ENCODE results near the gene ZFAND2B. TPM values are rescaled to one million over a fixed set of nuclear protein-coding genes. Genes with fewer than 3 reads are reported as not detected.

ZFAND2B gene
- total and polyA plus RNA-seq, 2 donors (not counting 1 experiment from before 2014, with no cell fraction given), result 55.2 to 115 TPM

DNA sequence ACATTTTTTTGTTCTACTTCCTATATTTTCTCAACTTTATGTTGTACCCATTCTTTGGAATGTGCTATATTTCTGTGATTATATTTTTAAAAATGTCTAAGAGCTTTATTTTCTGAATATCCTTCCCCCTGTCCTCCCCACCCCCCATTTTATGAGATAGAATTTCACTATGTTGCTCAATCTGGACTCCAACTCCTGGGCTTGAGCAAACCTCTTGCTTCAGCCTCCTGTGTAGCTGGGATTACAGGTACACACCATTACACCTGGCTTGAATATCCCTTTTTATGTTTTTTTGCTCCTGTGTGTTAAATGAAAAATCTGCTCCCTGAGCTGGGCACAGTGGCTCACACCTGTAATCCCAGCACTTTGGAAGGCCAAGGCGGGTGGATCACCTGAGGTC is 9.2 kb upstream of the ZFAND2B start:
- no peaks in the 10 kb centered on the region for H4K20me1 ChIP-seq (ENCODE audit: control insufficient read depth, insufficient read depth, low read length, poor library complexity, severe bottlenecking)
- H2AFZ ChIP-seq (ENCODE audit: insufficient read depth, low read depth, low read length, poor library complexity, severe bottlenecking), result no peak overlapping the region
- H3K4me1 ChIP-seq (ENCODE audit: control insufficient read depth in 2 of 2, insufficient read depth in 2 of 2, low read length in 2 of 2), result no peaks in the 10 kb centered on the region
- no peak for TF ChIP-seq EZH2 (IDR thresholded peaks at IDR 0.05; ENCODE audit: borderline replicate concordance, insufficient read depth, low read depth, low read length, poor library complexity, severe bottlenecking)
- TF ChIP-seq, protein P1, sequence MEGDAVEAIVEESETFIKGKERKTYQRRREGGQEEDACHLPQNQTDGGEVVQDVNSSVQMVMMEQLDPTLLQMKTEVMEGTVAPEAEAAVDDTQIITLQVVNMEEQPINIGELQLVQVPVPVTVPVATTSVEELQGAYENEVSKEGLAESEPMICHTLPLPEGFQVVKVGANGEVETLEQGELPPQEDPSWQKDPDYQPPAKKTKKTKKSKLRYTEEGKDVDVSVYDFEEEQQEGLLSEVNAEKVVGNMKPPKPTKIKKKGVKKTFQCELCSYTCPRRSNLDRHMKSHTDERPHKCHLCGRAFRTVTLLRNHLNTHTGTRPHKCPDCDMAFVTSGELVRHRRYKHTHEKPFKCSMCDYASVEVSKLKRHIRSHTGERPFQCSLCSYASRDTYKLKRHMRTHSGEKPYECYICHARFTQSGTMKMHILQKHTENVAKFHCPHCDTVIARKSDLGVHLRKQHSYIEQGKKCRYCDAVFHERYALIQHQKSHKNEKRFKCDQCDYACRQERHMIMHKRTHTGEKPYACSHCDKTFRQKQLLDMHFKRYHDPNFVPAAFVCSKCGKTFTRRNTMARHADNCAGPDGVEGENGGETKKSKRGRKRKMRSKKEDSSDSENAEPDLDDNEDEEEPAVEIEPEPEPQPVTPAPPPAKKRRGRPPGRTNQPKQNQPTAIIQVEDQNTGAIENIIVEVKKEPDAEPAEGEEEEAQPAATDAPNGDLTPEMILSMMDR (IDR thresholded peaks at IDR 0.05), result no peak
- Mint-ChIP-seq H3K4me1 (no peaks in the 10 kb centered on the region), H3K27ac (no peak overlapping the region), H3K9me3 (ENCODE audit: insufficient read depth) (no peaks in the 10 kb centered on the region), H3K27me3 (peaks cover 14% of the 10 kb centered on the region), H3K4me3 (no peak overlapping the region)
- ATAC-seq (ENCODE audit: low read depth) (no peak), DNase-seq (no peak)
- H3K79me2 ChIP-seq (ENCODE audit: control insufficient read depth, insufficient read depth, low read length), result no peaks in the 10 kb centered on the region
- H3K27me3 ChIP-seq (replicated peaks in 1 of 4; ENCODE audit: control extremely low read depth in 1 of 4, control insufficient read depth in 3 of 4, insufficient read depth in 4 of 4, low read length in 3 of 4), result peaks cover 0 to 3% (median 0%) of the 10 kb centered on the region in 4 experiments
- no peak overlapping the region for H3K27ac ChIP-seq (ENCODE audit: low read length in 2 of 2)
- no peaks in the 10 kb centered on the region for H3K9me3 ChIP-seq (ENCODE audit: control extremely low read depth in 1 of 3, control insufficient read depth in 2 of 3, insufficient read depth in 1 of 3, low read length in 2 of 3)
- no CpG with 5 or more reads among the region's 1 CpG for WGBS (ENCODE audit: insufficient coverage)
- intact Hi-C loops (cut with micrococcal nuclease), result no loop called here
- no peaks in the 10 kb centered on the region for H3K36me3 ChIP-seq (replicated peaks in 1 of 2; ENCODE audit: control extremely low read depth in 1 of 2, control insufficient read depth in 1 of 2, extremely low read depth in 1 of 2, insufficient read depth in 2 of 2, low read length in 1 of 2)
- ChIA-PET CTCF (interaction anchor here (1.2 kb wide), 1 partner anchor 26 kb away, joined by 3 read pairs; no protein-coding TSS in a partner anchor), POLR2A (interaction anchor here (0.7 kb wide), 1 partner anchor 9 kb away, joined by 5 read pairs; no protein-coding TSS in a partner anchor)
- no peak overlapping the region for H3K4me3 ChIP-seq (ENCODE audit: control extremely low read depth in 1 of 5, extremely low read depth in 1 of 5, insufficient read depth in 1 of 5, low read depth in 2 of 5, low read length in 4 of 5)
- no peak overlapping the region for H3K9ac ChIP-seq (ENCODE audit: low read length)
- no peak overlapping the region for H3K4me2 ChIP-seq (replicated peaks; ENCODE audit: low read depth, low read length, poor library complexity, severe bottlenecking)

DNA sequence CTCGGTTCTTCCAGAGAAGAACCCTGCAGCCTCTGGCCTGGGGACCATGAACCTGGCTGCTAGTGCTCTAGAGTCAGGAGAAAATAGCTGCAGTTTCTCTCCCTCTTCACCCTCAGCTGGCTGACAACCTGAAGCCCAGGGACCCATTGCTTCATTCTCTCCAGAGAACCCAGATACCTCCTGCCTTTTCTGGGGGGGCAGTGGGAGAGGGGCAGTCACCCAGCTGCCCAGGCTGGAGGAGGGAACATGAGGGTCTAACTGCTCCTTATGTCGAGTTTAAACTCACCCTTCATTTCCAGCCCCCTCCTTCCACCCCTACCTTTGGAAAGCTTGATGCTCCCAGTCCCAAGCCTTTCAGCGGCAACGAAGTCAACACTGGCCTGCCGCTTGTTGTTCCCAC is 7.6 kb upstream of the ZFAND2B start:
- no peak overlapping the region for H2AFZ ChIP-seq (ENCODE audit: insufficient read depth, low read depth, low read length, poor library complexity, severe bottlenecking)
- no peak for ATAC-seq (ENCODE audit: low read depth)

More for the DNA sequence above, 7.6 kb upstream of the ZFAND2B start:
- H3K27ac ChIP-seq (ENCODE audit: low read length in 2 of 2), result no peak overlapping the region
- no peak for DNase-seq
- no peak overlapping the region for H3K4me3 ChIP-seq (ENCODE audit: control extremely low read depth in 1 of 5, extremely low read depth in 1 of 5, insufficient read depth in 1 of 5, low read depth in 2 of 5, low read length in 4 of 5)
- 91% methylated on average over 5 of the region's 5 CpGs for WGBS (ENCODE audit: insufficient coverage)
- no peaks in the 10 kb centered on the region for H3K79me2 ChIP-seq (ENCODE audit: control insufficient read depth, insufficient read depth, low read length)
- no peak overlapping the region for H3K4me2 ChIP-seq (replicated peaks; ENCODE audit: low read depth, low read length, poor library complexity, severe bottlenecking)
- intact Hi-C loops (cut with micrococcal nuclease), result no loop called here
- Mint-ChIP-seq H3K9me3 (ENCODE audit: insufficient read depth) (no peaks in the 10 kb centered on the region), H3K27ac (no peak overlapping the region), H3K4me3 (no peak overlapping the region), H3K4me1 (no peaks in the 10 kb centered on the region), H3K27me3 (peaks cover 14% of the 10 kb centered on the region)
- no peaks in the 10 kb centered on the region for H3K9me3 ChIP-seq (ENCODE audit: control extremely low read depth in 1 of 3, control insufficient read depth in 2 of 3, insufficient read depth in 1 of 3, low read length in 2 of 3)
- H3K9ac ChIP-seq (ENCODE audit: low read length), result no peak overlapping the region
- ChIA-PET POLR2A (no interaction called here), CTCF (interaction anchor here (0.8 kb wide), 1 partner anchor 27 kb away, joined by 3 read pairs; no protein-coding TSS in a partner anchor)
- H3K27me3 ChIP-seq (replicated peaks in 1 of 4; ENCODE audit: control extremely low read depth in 1 of 4, control insufficient read depth in 3 of 4, insufficient read depth in 4 of 4, low read length in 3 of 4), result peaks cover 0 to 3% (median 0%) of the 10 kb centered on the region in 4 experiments
- H3K36me3 ChIP-seq (replicated peaks in 1 of 2; ENCODE audit: control extremely low read depth in 1 of 2, control insufficient read depth in 1 of 2, extremely low read depth in 1 of 2, insufficient read depth in 2 of 2, low read length in 1 of 2), result no peaks in the 10 kb centered on the region
- TF ChIP-seq EZH2 (IDR thresholded peaks at IDR 0.05; ENCODE audit: borderline replicate concordance, insufficient read depth, low read depth, low read length, poor library complexity, severe bottlenecking), result no peak
- H4K20me1 ChIP-seq (ENCODE audit: control insufficient read depth, insufficient read depth, low read length, poor library complexity, severe bottlenecking), result no peaks in the 10 kb centered on the region
- no peaks in the 10 kb centered on the region for H3K4me1 ChIP-seq (ENCODE audit: control insufficient read depth in 2 of 2, insufficient read depth in 2 of 2, low read length in 2 of 2)

Measured in B cell (primary cell).